Right atrium auricular region (tissue), 2 donors: ENCODE measurements around the gene CRYBB2. TPM values are rescaled to one million over a fixed set of nuclear protein-coding genes. Genes with fewer than 3 reads are reported as not detected.
"Not testable (repeated sequence)": the region's sequence is repeated elsewhere in the genome, so short reads cannot be mapped to it uniquely, and the experiment has no call there.

Experiments
- DNase-seq: peaks from one replicate; pipeline ENCODE4 v3.0.0-alpha.2; 2019; ENCODE audit warnings: low spot score
- H3K27ac ChIP-seq, 2 donors: fragments of 200-600 bp; sonication (generic); 1 replicate in 1 of 2; 2 replicates in 1 of 2; pipeline ENCODE4 v1.5.1; 2016 to 2019
- H3K27me3 ChIP-seq, 2 donors: fragments of 200-600 bp; sonication (generic); one replicate each; pipeline versions ENCODE4 v1.5.1 to v1.6.0; 2017 to 2019
- H3K36me3 ChIP-seq: fragments of 200-600 bp; sonication (generic); one replicate; pipeline ENCODE4 v1.5.1; 2016
- H3K4me1 ChIP-seq, 2 donors: fragments of 200-600 bp; sonication (generic); one replicate each; pipeline versions ENCODE4 v1.5.1 to v1.6.0; 2017 to 2019
- H3K4me3 ChIP-seq, 2 donors: fragments of 200-600 bp; sonication (generic); 1 replicate in 1 of 2; 2 replicates in 1 of 2; pipeline ENCODE4 v1.5.1; 2017 to 2019; ENCODE audit warnings: mild to moderate bottlenecking in 1 of 2, moderate library complexity in 1 of 2
- H3K9me3 ChIP-seq, 2 donors: fragments of 200-600 bp; sonication (generic); one replicate each; pipeline ENCODE4 v1.5.1; 2019
- total RNA-seq, 2 donors: library from RNA; depleted of rRNA; stranded (reverse); fragments of >200 nt; gene quantifications; one replicate each; pipeline ENCODE4 v1.1.0, GENCODE V29; 2016
- TF ChIP-seq, protein P1 (sequence below), 2 donors: fragments of 200-600 bp; sonication (generic); IDR thresholded peaks; one replicate each; pipeline ENCODE4 v1.5.1; 2019; ENCODE audit warnings: antibody characterized with exemption in 2 of 2

The CRYBB2 gene
- total RNA-seq, 2 donors from 2014 or later: not detected

- Histone ChIP-seq H3K4me3 (no peak overlapping the region), H3K27ac (no peak overlapping the region), H3K4me1 (peaks cover 0 to 6% of the 10 kb centered on the region in 2 donors), H3K36me3 (no peaks in the 10 kb centered on the region), H3K27me3 (no peaks in the 10 kb centered on the region), H3K9me3 (no peaks in the 10 kb centered on the region)
- DNase-seq: no peak
- TF ChIP-seq, protein P1, sequence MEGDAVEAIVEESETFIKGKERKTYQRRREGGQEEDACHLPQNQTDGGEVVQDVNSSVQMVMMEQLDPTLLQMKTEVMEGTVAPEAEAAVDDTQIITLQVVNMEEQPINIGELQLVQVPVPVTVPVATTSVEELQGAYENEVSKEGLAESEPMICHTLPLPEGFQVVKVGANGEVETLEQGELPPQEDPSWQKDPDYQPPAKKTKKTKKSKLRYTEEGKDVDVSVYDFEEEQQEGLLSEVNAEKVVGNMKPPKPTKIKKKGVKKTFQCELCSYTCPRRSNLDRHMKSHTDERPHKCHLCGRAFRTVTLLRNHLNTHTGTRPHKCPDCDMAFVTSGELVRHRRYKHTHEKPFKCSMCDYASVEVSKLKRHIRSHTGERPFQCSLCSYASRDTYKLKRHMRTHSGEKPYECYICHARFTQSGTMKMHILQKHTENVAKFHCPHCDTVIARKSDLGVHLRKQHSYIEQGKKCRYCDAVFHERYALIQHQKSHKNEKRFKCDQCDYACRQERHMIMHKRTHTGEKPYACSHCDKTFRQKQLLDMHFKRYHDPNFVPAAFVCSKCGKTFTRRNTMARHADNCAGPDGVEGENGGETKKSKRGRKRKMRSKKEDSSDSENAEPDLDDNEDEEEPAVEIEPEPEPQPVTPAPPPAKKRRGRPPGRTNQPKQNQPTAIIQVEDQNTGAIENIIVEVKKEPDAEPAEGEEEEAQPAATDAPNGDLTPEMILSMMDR (IDR thresholded peaks at IDR 0.05): no peak
These were observed 12.9 kb downstream of the CRYBB2 start for GRCh38 chr22:25232301-25232700.

GRCh38 chr22:25233706-25234105 is 14.3 kb downstream of the CRYBB2 start:
- H3K27me3 ChIP-seq, H3K9me3 ChIP-seq, H3K4me1 ChIP-seq, H3K36me3 ChIP-seq, DNase-seq, H3K27ac ChIP-seq, H3K4me3 ChIP-seq: not testable (repeated sequence)

DNA sequence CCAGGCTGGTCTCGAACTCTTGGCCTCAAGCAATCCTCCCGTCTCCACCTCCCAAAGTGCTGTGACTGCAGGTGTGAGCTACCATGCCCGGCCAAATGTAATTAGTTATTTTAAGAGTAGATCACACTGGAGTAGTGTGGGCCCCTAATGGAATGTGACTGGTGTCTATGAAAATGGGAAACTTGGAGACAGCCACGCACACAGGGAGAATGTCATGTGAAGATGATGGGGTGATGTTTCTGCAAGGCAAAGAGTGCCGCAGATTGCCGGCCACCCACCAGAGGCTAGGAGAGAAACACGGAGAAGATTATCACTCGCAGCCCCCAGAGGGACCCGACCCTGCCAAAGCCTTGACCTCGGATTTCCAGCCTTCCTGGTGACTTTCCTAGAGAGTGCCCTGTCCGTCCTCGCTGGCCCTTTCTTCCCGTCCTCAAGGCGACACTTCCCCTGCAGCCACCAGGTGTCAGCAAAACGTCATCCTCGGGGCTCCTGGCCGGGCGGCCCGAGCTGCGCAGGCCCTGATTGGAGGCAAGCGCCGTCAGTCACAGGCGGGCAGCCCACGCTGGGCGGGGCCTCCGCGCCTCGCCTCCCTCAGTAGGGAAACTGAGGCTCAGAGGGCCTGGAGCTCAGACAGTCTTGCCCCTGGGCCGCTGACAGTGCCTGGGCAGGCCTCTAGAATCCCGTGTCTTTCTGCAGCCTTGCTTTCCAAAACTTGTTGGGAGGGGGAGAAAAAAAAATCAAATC is 16.3 kb downstream of the CRYBB2 start:
- DNase-seq: peak; percentile 60
- Histone ChIP-seq H3K36me3 (no peaks in the 10 kb centered on the region), H3K9me3 (no peaks in the 10 kb centered on the region), H3K27me3 (no peaks in the 10 kb centered on the region), H3K4me1 (peaks cover 0 to 6% of the 10 kb centered on the region in 2 donors), H3K27ac (no peak overlapping the region), H3K4me3 (no peak overlapping the region)
- TF ChIP-seq, protein P1 (IDR thresholded peaks at IDR 0.05): peak in 1 of 2 donors; percentile 70

DNA sequence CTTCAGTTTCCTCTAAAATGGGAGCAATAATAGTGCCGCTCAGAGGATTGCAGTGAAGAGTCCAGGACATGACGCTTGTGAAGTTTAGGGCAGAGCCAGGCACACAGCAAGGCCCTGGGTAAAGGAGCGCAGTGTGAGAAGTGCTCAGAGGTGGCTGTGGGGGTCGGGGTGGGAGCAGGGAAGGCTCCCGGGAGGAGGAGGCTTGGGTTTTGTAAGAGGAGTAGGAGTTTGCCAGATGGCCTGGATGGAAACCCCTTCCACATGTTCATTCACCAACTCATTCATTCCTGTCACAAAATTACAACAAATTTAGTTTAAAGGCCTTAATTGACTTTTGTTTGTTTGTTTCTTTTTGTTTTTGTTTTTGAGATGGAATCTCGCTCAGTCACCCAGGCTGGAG is 17.0 kb downstream of the CRYBB2 start:
- Histone ChIP-seq H3K9me3 (no peaks in the 10 kb centered on the region), H3K4me3 (no peak overlapping the region), H3K36me3 (no peaks in the 10 kb centered on the region), H3K4me1 (peaks cover 0 to 6% of the 10 kb centered on the region in 2 donors), H3K27me3 (no peaks in the 10 kb centered on the region), H3K27ac (no peak overlapping the region)
- TF ChIP-seq, protein P1 (IDR thresholded peaks at IDR 0.05): no peak
- no peak for DNase-seq

DNA sequence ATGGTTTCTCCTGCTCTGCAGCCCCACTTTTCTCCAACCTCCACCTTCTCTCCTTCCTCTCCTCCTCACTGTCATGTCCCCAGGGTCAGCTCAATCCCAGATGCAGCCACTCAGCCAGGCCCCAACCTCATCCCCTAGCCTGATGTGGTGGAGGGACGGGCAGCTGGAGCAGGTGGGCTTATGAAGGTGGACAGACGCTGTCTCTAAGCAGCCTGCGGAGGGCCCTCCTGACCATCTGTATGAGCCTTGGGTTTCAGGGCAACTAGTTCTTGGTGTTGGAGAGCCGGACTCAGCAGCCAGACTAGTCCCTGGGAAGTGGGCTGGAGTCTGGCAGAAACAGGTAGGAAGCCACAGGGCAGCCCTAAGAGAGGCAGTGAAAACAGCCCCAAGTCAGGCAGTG is 18.1 kb downstream of the CRYBB2 start:
- Histone ChIP-seq H3K9me3 (no peaks in the 10 kb centered on the region), H3K27me3 (no peaks in the 10 kb centered on the region), H3K4me3 (no peak overlapping the region), H3K4me1 (peaks cover 0 to 6% of the 10 kb centered on the region in 2 donors), H3K36me3 (no peaks in the 10 kb centered on the region), H3K27ac (no peak overlapping the region)
- TF ChIP-seq, protein P1 (IDR thresholded peaks at IDR 0.05): no peak
- DNase-seq: no peak

GRCh38 chr22:25238058-25238457 is 18.6 kb downstream of the CRYBB2 start:
- not testable (repeated sequence) for H3K9me3 ChIP-seq, H3K4me1 ChIP-seq, H3K27me3 ChIP-seq, H3K4me3 ChIP-seq, DNase-seq, H3K36me3 ChIP-seq, H3K27ac ChIP-seq

DNA sequence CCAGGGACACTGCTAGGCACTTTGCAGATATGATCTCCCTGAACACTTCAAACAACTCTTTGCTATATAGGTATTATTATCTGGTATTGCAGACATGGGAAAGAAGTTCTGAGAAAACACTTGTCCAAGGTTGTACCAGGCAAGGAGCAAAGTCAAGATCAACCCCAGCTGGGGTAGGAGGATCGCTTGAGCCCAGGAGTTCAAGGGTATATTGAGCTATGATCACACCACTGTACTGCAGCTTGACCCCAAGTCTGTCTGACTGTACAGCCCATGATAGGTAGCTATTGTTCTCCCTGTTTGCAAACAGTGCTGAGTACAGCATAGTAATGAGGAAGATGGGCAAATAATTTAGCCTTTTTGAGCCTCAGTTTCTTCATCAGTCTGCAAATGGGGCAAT is 35.7 kb downstream of the CRYBB2 start:
- not testable (repeated sequence) for H3K36me3 ChIP-seq, DNase-seq, H3K9me3 ChIP-seq, H3K27me3 ChIP-seq, H3K4me1 ChIP-seq, H3K4me3 ChIP-seq, H3K27ac ChIP-seq

- not testable (repeated sequence) for H3K27me3 ChIP-seq, H3K36me3 ChIP-seq, H3K27ac ChIP-seq, H3K4me1 ChIP-seq, DNase-seq, H3K4me3 ChIP-seq
- H3K9me3 ChIP-seq: peaks cover 0 to 10% of the 10 kb centered on the region in 2 donors
These were observed 48.1 kb downstream of the CRYBB2 start for GRCh38 chr22:25267567-25267966.

DNA sequence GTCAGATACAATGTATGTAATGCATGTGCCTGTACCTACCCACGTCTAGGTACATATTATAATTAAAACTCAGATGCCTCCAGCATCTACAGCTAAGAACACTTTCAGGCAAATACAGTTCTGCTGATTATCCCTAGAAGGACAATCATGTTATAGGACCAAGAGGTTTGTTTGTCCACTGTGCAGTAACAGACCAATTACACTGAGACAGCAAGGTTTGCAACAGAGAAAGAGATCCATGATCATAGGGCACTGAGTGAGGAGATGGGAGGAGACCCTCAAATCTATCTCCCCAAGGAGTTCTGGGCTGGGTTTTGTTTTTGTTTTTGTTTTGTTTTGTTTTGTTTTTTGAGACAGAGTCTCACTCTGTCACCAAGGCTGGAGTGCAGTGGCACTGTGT is 49.5 kb downstream of the CRYBB2 start:
- H3K36me3 ChIP-seq, H3K27ac ChIP-seq, H3K4me3 ChIP-seq, DNase-seq, H3K27me3 ChIP-seq, H3K4me1 ChIP-seq: not testable (repeated sequence)
- peaks cover 0 to 10% of the 10 kb centered on the region in 2 donors for H3K9me3 ChIP-seq

DNA sequence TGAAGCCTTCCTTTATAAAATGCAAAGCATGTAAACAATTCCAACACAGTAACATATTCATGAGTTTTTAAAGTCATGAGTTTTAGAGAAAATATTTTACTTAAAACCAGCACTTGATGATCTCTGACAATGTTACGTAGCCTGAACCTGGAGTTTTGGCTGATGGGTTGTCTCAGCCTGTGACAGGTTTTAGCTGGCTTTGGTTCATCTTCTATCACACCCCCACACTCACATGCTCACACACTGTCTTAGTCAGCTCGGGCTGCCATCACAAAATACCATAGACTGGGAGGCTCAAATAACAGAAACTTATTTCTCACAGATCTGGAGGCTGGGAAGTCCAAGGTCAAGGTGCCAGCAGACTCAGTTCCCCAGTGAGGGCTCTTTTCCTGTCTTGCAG is 50.6 kb downstream of the CRYBB2 start:
- H3K4me1 ChIP-seq, H3K27ac ChIP-seq, H3K27me3 ChIP-seq, H3K4me3 ChIP-seq, DNase-seq, H3K36me3 ChIP-seq: not testable (repeated sequence)
- peaks cover 0 to 10% of the 10 kb centered on the region in 2 donors for H3K9me3 ChIP-seq

DNA sequence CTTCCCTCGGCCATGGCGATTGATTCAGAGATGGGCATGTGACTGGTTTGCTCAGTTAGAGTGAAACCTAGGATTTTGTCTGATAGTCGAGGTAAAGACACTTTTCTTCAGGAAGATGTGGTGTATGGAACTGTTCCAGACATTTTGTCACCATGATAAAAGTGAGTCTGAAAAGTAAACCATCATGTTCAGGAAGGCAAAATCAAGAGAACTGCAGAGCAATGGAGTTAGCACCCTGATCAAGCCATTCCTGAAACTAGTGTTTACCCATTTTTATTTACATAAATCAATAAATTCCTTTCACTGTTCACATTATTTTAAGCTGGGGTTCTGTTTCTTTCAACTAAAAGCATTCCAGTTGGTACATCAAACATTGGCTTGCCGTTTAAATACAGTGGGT is 53.8 kb downstream of the CRYBB2 start:
- H3K27ac ChIP-seq, H3K9me3 ChIP-seq, H3K4me1 ChIP-seq, H3K36me3 ChIP-seq, H3K27me3 ChIP-seq, H3K4me3 ChIP-seq, DNase-seq: not testable (repeated sequence)
